ENCODE results near the gene ERCC4. TPM values are rescaled to one million over a fixed set of nuclear protein-coding genes. Genes with fewer than 3 reads are reported as not detected.

ERCC4 gene
- total RNA-seq, 1 experiment from 2014 or later: 18.2 TPM

DNA sequence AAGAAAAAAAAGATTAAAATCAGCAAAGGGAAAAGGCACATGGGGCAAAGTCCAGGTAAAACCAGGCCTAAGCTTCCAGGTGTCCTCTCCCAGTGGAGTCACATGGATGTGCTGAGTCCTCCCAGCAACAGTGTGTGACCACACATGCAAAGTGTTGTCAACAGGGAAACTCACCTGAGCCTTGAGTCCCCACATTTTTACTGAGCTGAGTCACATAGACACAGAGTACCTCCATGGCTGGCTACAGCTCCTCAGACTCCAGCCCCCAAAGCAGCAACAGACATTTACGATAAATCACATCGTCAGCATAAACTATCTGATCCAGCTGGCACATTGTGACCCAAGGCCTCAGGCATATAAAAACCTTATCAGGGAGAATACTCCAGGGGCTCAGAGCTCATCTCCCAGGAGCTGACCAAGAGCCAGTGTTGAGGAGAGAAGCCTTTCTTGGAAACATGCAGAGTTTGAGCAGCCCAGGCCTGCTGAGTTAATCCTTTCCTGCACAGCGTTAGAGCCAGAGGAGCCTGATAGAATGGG is 20.5 kb downstream of the ERCC4 start:
- no peak for DNase-seq
- H3K4me1 ChIP-seq (ENCODE audit: low read length): no peaks in the 10 kb centered on the region
- no peak overlapping the region for H3K27ac ChIP-seq (ENCODE audit: low read length)
- H3K36me3 ChIP-seq (ENCODE audit: insufficient read depth, low read length): peaks cover 12% of the 10 kb centered on the region
- H3K27me3 ChIP-seq (ENCODE audit: low read length): no peaks in the 10 kb centered on the region
- H3K9me3 ChIP-seq (ENCODE audit: low read length): no peaks in the 10 kb centered on the region
- H2AFZ ChIP-seq (ENCODE audit: low read length): no peak overlapping the region
- H3K9ac ChIP-seq (ENCODE audit: low read length): no peak overlapping the region
- H3K4me2 ChIP-seq (ENCODE audit: low read depth, low read length, poor library complexity, severe bottlenecking): no peak overlapping the region
- no peaks in the 10 kb centered on the region for H3K9me2 ChIP-seq (replicated peaks; ENCODE audit: insufficient read depth, low read length)
- H3K4me3 ChIP-seq (ENCODE audit: low read length): no peak overlapping the region
- H4K20me1 ChIP-seq (ENCODE audit: insufficient read depth, low read depth, low read length): no peaks in the 10 kb centered on the region
- H3K79me2 ChIP-seq (ENCODE audit: low read length): no peaks in the 10 kb centered on the region

DNA sequence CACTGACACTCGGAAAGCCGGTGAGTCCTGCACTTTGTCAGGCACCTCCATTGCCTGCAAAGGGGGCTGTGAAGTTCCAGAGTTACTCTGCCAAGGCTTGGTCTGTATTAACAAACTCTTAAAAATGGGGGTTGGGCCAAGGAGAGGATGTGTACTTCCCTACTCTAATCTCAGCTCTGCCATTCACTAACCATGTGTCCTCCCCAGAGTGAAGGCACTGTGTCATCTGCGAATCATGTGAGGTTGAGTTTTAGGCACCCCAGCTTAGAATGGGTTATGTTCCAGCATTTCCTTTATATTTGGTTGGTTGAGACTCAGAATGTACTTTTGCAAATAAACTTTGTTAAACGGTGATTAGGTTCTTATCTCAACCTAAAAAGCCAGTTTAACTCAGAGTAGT is 24.9 kb downstream of the ERCC4 start:
- H4K20me1 ChIP-seq (ENCODE audit: insufficient read depth, low read depth, low read length): no peaks in the 10 kb centered on the region
- no peak overlapping the region for H3K27ac ChIP-seq (ENCODE audit: low read length)
- no peaks in the 10 kb centered on the region for H3K79me2 ChIP-seq (ENCODE audit: low read length)
- no peak overlapping the region for H3K4me2 ChIP-seq (ENCODE audit: low read depth, low read length, poor library complexity, severe bottlenecking)
- no peaks in the 10 kb centered on the region for H3K27me3 ChIP-seq (ENCODE audit: low read length)
- DNase-seq: no peak
- no peak overlapping the region for H2AFZ ChIP-seq (ENCODE audit: low read length)
- no peaks in the 10 kb centered on the region for H3K9me2 ChIP-seq (replicated peaks; ENCODE audit: insufficient read depth, low read length)
- no peaks in the 10 kb centered on the region for H3K9me3 ChIP-seq (ENCODE audit: low read length)
- H3K36me3 ChIP-seq (ENCODE audit: insufficient read depth, low read length): peaks cover 21% of the 10 kb centered on the region
- H3K4me3 ChIP-seq (ENCODE audit: low read length): no peak overlapping the region
- no peak overlapping the region for H3K9ac ChIP-seq (ENCODE audit: low read length)
- no peaks in the 10 kb centered on the region for H3K4me1 ChIP-seq (ENCODE audit: low read length)

DNA sequence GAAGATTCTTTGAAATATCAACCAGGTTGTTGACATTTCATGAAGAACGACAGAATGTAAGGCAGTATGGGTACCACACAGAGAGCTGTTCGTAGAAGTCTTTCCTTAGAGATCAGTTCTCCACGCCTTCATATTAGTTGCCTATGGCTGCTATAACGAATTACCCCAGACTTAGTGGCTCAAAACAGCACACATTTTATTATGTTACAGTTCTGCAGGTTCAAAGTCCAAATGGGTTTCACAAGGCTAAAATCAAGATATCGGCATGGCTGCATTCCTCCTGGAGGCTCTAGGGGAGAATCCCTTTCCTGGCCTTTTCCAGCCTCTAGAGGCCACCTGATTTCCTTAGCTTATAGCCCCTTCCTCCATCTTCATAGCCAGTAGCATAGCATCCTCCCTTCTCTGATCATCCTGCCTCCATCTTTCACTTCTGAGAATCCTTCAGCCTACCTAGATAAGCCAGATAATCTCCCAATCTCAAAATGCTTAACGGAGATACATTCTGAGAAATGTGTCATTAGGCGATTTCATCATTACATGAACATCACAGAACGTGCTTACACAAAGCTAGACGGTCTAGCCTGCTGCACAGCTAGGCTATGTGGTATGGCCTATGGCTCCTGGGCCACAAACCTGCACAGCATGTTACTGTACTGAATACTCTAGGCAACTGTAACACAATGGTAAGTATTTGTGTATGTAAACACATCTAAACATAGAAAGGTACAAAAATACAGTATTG is 26.0 kb downstream of the ERCC4 start:
- Histone ChIP-seq H3K9me3 (ENCODE audit: low read length) (no peaks in the 10 kb centered on the region), H3K4me3 (ENCODE audit: low read length) (no peak overlapping the region), H3K36me3 (ENCODE audit: insufficient read depth, low read length) (peaks cover 21% of the 10 kb centered on the region), H2AFZ (ENCODE audit: low read length) (no peak overlapping the region), H3K27ac (ENCODE audit: low read length) (no peak overlapping the region), H3K4me2 (ENCODE audit: low read depth, low read length, poor library complexity, severe bottlenecking) (no peak overlapping the region), H3K27me3 (ENCODE audit: low read length) (no peaks in the 10 kb centered on the region), H3K4me1 (ENCODE audit: low read length) (peaks cover 3% of the 10 kb centered on the region), H3K9me2 (replicated peaks; ENCODE audit: insufficient read depth, low read length) (no peaks in the 10 kb centered on the region), H3K79me2 (ENCODE audit: low read length) (no peaks in the 10 kb centered on the region), H3K9ac (ENCODE audit: low read length) (no peak overlapping the region), H4K20me1 (ENCODE audit: insufficient read depth, low read depth, low read length) (no peaks in the 10 kb centered on the region)
- DNase-seq: no peak

DNA sequence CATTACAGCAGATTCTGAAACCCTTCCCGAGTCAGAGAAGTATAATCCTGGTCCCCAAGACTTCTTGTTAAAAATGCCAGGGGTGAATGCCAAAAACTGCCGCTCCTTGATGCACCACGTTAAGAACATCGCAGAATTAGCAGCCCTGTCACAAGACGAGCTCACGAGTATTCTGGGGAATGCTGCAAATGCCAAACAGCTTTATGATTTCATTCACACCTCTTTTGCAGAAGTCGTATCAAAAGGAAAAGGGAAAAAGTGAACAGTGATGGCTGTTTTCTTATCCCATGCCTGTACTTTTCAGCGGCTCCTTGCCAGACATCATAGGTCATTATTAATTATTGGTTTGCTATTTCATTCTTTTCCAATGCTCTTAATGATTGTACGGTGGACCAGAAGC is 28.1 kb downstream of the ERCC4 start:
- H3K27me3 ChIP-seq (ENCODE audit: low read length): no peaks in the 10 kb centered on the region
- H3K36me3 ChIP-seq (ENCODE audit: insufficient read depth, low read length): peaks cover 21% of the 10 kb centered on the region
- H3K9me3 ChIP-seq (ENCODE audit: low read length): no peaks in the 10 kb centered on the region
- H3K9ac ChIP-seq (ENCODE audit: low read length): no peak overlapping the region
- H3K9me2 ChIP-seq (replicated peaks; ENCODE audit: insufficient read depth, low read length): no peaks in the 10 kb centered on the region
- H3K79me2 ChIP-seq (ENCODE audit: low read length): no peaks in the 10 kb centered on the region
- H3K4me3 ChIP-seq (ENCODE audit: low read length): no peak overlapping the region
- no peak overlapping the region for H2AFZ ChIP-seq (ENCODE audit: low read length)
- H4K20me1 ChIP-seq (ENCODE audit: insufficient read depth, low read depth, low read length): no peaks in the 10 kb centered on the region
- peaks cover 3% of the 10 kb centered on the region for H3K4me1 ChIP-seq (ENCODE audit: low read length)
- H3K4me2 ChIP-seq (ENCODE audit: low read depth, low read length, poor library complexity, severe bottlenecking): no peak overlapping the region
- H3K27ac ChIP-seq (ENCODE audit: low read length): no peak overlapping the region
- DNase-seq: no peak

DNA sequence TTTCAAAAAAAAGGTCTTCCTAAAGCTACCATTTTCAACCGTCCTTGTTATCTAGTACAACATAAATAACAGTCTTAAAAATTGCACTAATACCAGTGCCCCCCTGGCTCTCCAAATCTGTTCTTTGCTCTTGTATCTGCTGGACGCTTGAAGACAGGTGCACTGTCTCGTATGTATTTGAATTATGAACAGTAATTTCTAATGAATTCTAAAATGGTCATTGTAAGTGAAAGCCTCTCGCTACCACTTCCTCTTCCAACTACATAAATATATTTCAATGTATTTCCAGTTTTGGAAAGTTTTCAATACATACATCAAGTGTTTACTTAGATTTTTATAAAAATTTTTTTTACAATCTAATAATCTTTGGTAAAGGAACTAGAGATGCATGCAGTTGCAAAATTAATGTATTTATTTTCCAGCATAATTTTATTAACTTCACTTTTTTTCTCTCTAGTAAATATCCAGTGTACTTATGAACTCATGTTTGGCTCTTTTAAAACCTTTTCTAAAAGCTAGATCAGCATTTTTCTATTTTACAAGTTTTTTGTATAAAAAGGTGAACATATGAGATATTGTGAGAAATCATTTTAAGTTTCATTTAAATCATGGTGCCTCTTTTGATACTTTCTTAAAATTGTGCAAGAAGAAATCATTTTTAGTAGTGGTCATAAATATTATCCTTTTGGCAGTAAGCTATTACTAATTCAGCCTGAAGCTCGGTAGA is 31.0 kb downstream of the ERCC4 start:
- H3K9me2 ChIP-seq (replicated peaks; ENCODE audit: insufficient read depth, low read length): no peaks in the 10 kb centered on the region
- no peaks in the 10 kb centered on the region for H3K79me2 ChIP-seq (ENCODE audit: low read length)
- peaks cover 18% of the 10 kb centered on the region for H3K36me3 ChIP-seq (ENCODE audit: insufficient read depth, low read length)
- H3K9ac ChIP-seq (ENCODE audit: low read length): no peak overlapping the region
- no peak overlapping the region for H3K27ac ChIP-seq (ENCODE audit: low read length)
- H2AFZ ChIP-seq (ENCODE audit: low read length): no peak overlapping the region
- H3K27me3 ChIP-seq (ENCODE audit: low read length): no peaks in the 10 kb centered on the region
- H3K9me3 ChIP-seq (ENCODE audit: low read length): no peaks in the 10 kb centered on the region
- no peaks in the 10 kb centered on the region for H4K20me1 ChIP-seq (ENCODE audit: insufficient read depth, low read depth, low read length)
- H3K4me3 ChIP-seq (ENCODE audit: low read length): no peak overlapping the region
- no peak for DNase-seq
- peaks cover 14% of the 10 kb centered on the region for H3K4me1 ChIP-seq (ENCODE audit: low read length)
- H3K4me2 ChIP-seq (ENCODE audit: low read depth, low read length, poor library complexity, severe bottlenecking): no peak overlapping the region

DNA sequence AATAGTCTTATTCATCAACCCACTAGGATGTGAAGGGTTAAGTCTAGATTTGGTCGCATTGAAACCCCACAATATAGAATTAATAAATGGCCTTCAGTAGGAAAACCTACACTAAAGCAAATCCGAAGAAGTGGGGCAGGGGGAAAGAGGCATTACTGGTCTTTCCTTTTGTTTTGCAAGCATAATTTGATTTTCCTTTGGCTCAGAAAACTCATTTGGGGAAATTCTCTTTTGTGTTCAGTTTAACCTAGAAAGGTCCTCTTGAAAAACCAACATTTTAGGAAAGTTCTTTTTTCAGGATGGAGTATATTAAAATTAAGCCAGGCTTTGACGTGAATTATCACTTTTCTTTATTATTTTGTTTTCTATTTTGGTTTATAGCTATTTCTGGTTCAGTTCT is 31.7 kb downstream of the ERCC4 start:
- peaks cover 11% of the 10 kb centered on the region; the same call in 1 of the 2 replicates for H3K36me3 ChIP-seq (ENCODE audit: insufficient read depth, low read length)
- H3K9ac ChIP-seq (ENCODE audit: low read length): no peak overlapping the region

DNA sequence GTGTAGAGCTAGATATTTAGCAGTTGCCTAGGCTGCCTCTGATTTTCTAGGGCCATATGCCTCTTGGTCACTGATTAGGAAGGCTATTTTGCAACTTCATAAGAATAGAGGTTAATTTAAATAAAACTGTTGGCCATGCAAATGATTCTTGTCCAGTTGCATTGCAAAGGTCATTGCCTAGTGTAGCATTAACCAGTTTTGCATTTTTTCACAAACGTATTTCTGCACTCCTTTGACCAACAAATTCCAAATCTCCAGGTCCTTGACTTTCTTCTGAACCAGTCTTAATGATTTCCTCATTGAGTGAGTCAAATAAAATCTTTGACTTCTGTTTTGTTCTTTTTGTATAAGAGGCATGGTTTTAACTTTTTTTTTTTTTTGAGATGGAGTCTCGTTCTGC is 33.5 kb downstream of the ERCC4 start:
- Histone ChIP-seq H3K4me3 (ENCODE audit: low read length) (no peak overlapping the region), H2AFZ (ENCODE audit: low read length) (no peak overlapping the region), H3K27ac (ENCODE audit: low read length) (no peak overlapping the region), H3K4me1 (ENCODE audit: low read length) (peaks cover 36% of the 10 kb centered on the region), H3K36me3 (ENCODE audit: insufficient read depth, low read length) (0 out of 2 replicates have a peak, but pooled peaks cover under 1% of the 10 kb centered on the region), H3K9me3 (ENCODE audit: low read length) (no peaks in the 10 kb centered on the region), H3K79me2 (ENCODE audit: low read length) (no peaks in the 10 kb centered on the region), H3K4me2 (ENCODE audit: low read depth, low read length, poor library complexity, severe bottlenecking) (no peak overlapping the region), H3K27me3 (ENCODE audit: low read length) (no peaks in the 10 kb centered on the region), H4K20me1 (ENCODE audit: insufficient read depth, low read depth, low read length) (no peaks in the 10 kb centered on the region), H3K9me2 (replicated peaks; ENCODE audit: insufficient read depth, low read length) (no peaks in the 10 kb centered on the region), H3K9ac (ENCODE audit: low read length) (no peak overlapping the region)
- no peak for DNase-seq

More for the DNA sequence above, 31.7 kb downstream of the ERCC4 start:
- Histone ChIP-seq H3K9me3 (ENCODE audit: low read length) (no peaks in the 10 kb centered on the region), H3K4me2 (ENCODE audit: low read depth, low read length, poor library complexity, severe bottlenecking) (no peak overlapping the region), H3K9me2 (replicated peaks; ENCODE audit: insufficient read depth, low read length) (no peaks in the 10 kb centered on the region), H3K27ac (ENCODE audit: low read length) (no peak overlapping the region), H2AFZ (ENCODE audit: low read length) (no peak overlapping the region), H3K79me2 (ENCODE audit: low read length) (no peaks in the 10 kb centered on the region), H3K4me1 (ENCODE audit: low read length) (peaks cover 18% of the 10 kb centered on the region), H4K20me1 (ENCODE audit: insufficient read depth, low read depth, low read length) (no peaks in the 10 kb centered on the region), H3K4me3 (ENCODE audit: low read length) (no peak overlapping the region), H3K27me3 (ENCODE audit: low read length) (no peaks in the 10 kb centered on the region)
- DNase-seq: no peak

DNA sequence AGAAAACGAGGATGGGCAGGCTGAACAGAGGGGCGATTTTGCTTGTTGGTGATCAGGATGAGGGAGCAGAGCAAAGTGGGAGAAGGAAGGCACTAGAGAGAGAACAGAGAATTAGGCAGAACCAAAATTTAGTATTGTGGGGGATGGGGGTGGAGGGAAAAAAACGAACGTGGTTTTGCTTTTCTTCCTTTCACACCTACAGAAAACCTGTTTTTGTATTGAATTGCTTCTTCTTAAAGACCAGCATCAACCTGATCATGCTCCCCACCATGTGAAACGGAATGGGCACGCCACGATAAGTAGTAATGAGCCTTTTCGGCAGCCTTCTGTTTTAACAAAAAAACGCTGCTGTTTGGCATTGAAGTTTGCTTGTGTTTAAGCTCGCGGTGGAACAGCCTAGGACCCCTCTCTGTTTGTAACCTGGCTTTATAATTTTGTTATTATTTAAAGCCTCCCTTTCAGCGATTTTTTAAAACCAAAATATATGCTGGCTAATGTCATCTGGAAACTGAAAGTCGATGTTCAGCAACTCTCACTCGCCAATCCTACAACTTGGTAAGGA is 36.8 kb downstream of the ERCC4 start:
- H3K9ac ChIP-seq (ENCODE audit: low read length): peak overlapping the region; percentile 42
- no peaks in the 10 kb centered on the region for H4K20me1 ChIP-seq (ENCODE audit: insufficient read depth, low read depth, low read length)
- H3K4me3 ChIP-seq (ENCODE audit: low read length): peak overlapping the region; percentile 48
- H3K9me2 ChIP-seq (replicated peaks; ENCODE audit: insufficient read depth, low read length): no peaks in the 10 kb centered on the region
- no peak overlapping the region for H3K27ac ChIP-seq (ENCODE audit: low read length)
- no peaks in the 10 kb centered on the region for H3K79me2 ChIP-seq (ENCODE audit: low read length)
- H3K36me3 ChIP-seq (ENCODE audit: insufficient read depth, low read length): no peaks in the 10 kb centered on the region
- no peaks in the 10 kb centered on the region for H3K9me3 ChIP-seq (ENCODE audit: low read length)
- peak overlapping the region; percentile 64 for H3K4me2 ChIP-seq (ENCODE audit: low read depth, low read length, poor library complexity, severe bottlenecking)
- DNase-seq: peak; percentile 49
- H3K4me1 ChIP-seq (ENCODE audit: low read length): peaks cover 32% of the 10 kb centered on the region
- H2AFZ ChIP-seq (ENCODE audit: low read length): peak overlapping the region; percentile 79
- H3K27me3 ChIP-seq (ENCODE audit: low read length): no peaks in the 10 kb centered on the region

Measured in Karpas-422 (cell line).